Sigmoid colon (tissue), 4 donors: ENCODE data around the gene GRID2.

ENCODE experiments used
- EP300 ChIP-seq, 4 donors: sonication (generic); formaldehyde crosslinking; IDR thresholded peaks; one replicate each; pipeline ENCODE4 v1.6.1; 2017; ENCODE audit warnings: antibody characterized with exemption in 4 of 4
- POLR2A ChIP-seq, 2 donors: fragments of 450-650 bp; IDR thresholded peaks; one replicate each; pipeline ENCODE4 v1.6.1; 2016; ENCODE audit warnings: antibody characterized with exemption in 2 of 2, mild to moderate bottlenecking in 2 of 2, moderate library complexity in 2 of 2
- TF ChIP-seq, protein P1 (sequence below), 4 experiments: fragments of 450-650 bp in 3 of 4; fragments of 200-600 bp in 1 of 4; IDR thresholded peaks; one replicate each; pipeline ENCODE4 v1.5.1; 2016 to 2019; ENCODE audit warnings: antibody characterized with exemption in 4 of 4, mild to moderate bottlenecking in 3 of 4, moderate library complexity in 2 of 4

DNA sequence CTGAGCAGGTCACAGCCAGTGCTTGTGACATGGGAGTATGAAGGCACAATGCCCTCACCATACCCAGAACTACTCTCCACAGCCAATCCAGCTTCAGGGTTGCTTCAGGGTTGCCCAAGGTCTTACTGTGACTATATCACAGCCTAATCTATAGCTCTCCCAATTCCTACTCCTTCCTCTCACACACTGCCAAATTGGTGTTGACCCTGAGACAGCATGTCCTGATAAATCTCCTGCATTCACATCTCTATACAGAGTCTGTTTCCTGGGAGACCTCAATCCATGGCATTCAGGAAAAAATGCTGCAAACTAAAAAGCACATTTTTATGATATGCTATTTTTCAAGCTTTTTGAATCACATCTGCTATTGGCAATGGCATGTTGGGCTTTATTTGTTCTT is 456.7 kb downstream of the GRID2 start:
- TF ChIP-seq POLR2A (IDR thresholded peaks at IDR 0.05) (no peak), EP300 (IDR thresholded peaks at IDR 0.05) (no peak)
- TF ChIP-seq, protein P1, sequence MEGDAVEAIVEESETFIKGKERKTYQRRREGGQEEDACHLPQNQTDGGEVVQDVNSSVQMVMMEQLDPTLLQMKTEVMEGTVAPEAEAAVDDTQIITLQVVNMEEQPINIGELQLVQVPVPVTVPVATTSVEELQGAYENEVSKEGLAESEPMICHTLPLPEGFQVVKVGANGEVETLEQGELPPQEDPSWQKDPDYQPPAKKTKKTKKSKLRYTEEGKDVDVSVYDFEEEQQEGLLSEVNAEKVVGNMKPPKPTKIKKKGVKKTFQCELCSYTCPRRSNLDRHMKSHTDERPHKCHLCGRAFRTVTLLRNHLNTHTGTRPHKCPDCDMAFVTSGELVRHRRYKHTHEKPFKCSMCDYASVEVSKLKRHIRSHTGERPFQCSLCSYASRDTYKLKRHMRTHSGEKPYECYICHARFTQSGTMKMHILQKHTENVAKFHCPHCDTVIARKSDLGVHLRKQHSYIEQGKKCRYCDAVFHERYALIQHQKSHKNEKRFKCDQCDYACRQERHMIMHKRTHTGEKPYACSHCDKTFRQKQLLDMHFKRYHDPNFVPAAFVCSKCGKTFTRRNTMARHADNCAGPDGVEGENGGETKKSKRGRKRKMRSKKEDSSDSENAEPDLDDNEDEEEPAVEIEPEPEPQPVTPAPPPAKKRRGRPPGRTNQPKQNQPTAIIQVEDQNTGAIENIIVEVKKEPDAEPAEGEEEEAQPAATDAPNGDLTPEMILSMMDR (IDR thresholded peaks at IDR 0.05), result no peak
